Daoy (cell line): ENCODE data around the gene TMC3. TPM values are rescaled to one million over a fixed set of nuclear protein-coding genes. Genes with fewer than 3 reads are reported as not detected.

Source experiments
- total RNA-seq: library from RNA; depleted of rRNA; stranded (reverse); fragments of >200 nt; shearing (Covaris generic); gene quantifications from 2 replicates; pipeline ENCODE4 v1.2.3, GENCODE V29; 2014; rRNA removed

Gene TMC3
- total RNA-seq, 1 experiment from 2014 or later = not detected

Other genes starting within 250 kb of the TMC3 start
- gene CFAP161, start 239.9 kb downstream of the TMC3 start, total RNA-seq = 0.69 TPM in 1 of 2 replicates, not detected in the other
- gene IL16, start 177.3 kb downstream of the TMC3 start, total RNA-seq = 0.06 TPM in 1 of 2 replicates, not detected in the other
- gene STARD5, start 50.1 kb downstream of the TMC3 start, total RNA-seq = 1.7 TPM in 1 of 2 replicates, not detected in the other